Ureter (tissue), 1 donor: ENCODE measurements around the gene EXOC5. TPM values are rescaled to one million over a fixed set of nuclear protein-coding genes. Genes with fewer than 3 reads are reported as not detected.

ENCODE experiments used
- DNase-seq: peaks from one replicate; pipeline ENCODE4 v3.0.0-alpha.2; 2020; ENCODE audit warnings: low spot score
- total RNA-seq: library from RNA; stranded (reverse); gene quantifications from one replicate; pipeline ENCODE4 v1.2.4, GENCODE V29; 2023
- donor health status: DM: yes; HTN: yes; CAD: no.

Gene EXOC5
- total RNA-seq, 1 donor from 2014 or later = 63.2 TPM

DNA sequence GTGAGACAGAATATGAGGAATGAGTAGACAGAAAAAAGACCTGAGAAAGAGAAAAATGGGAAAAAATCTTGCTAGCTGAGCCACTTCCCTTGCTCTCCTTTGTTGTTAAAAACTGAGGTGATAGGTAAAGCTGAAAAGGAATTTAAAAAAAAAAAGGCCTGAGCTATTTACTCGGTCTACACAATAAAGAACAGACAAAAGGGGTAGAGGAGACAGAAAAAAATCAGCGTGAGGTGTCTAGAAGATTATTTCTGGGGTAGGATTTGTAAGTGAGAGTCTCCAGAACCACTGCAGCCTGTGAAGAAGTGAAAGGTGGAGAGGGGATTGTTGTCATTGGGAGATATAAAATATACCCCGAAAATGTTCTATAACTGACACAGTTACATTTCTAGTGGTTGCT is 98.8 kb downstream of the EXOC5 start:
- DNase-seq = no peak

DNA sequence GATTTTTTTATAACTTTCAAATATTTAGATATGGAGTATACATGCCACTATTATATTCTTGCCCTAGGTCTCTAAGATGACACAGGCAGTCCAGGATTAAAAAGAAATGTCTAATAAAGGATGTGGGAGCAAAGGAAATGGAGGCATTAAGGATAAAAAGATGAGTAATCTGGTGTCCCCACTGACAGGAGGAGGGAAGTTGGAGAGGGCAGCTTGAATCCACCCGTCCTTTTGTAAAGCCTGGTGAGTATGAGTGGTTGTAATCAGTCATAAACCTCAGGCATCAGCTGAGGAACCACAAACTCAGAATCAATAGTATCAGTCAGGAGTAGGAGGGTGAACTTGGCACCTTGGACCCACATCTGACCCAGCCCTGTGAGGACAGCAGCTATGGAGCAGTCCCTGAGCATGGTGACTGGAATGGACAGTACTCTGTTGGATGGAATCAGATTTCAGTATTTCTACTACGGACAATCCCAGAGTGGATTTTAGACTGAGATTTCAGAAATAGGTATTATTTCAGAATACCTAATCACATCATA is 100.5 kb downstream of the EXOC5 start:
- DNase-seq = no peak

DNA sequence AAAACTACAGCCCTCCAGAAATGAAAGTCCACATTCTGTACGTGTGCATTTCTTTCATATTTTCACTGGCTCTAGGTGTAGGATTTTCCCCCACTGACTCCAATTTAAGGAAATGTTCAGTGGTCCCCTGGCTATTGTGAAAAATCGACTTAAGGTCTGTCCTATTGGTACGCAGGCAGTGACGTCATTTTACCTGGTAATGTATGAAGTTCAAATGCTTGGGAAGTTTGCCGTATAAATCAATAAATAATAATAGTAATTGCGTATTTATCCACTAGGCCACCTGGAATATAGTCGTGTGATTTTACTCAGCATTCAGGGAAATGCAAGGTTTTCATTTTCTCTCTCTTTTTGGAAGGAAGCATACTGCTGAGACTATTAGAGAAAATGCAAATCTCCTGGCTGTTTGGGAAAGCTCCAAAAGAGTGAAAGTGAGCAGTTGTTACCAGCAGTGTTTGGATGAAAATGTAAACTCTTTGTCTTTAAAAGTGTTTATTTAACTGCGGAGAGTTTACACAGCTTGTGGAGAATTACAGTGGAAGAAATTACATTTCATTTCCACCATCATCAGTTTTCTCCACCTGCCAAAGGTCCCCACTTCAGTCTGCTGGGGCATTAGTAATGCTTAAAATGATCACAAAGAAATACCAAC is 107.0 kb downstream of the EXOC5 start:
- no peak for DNase-seq

DNA sequence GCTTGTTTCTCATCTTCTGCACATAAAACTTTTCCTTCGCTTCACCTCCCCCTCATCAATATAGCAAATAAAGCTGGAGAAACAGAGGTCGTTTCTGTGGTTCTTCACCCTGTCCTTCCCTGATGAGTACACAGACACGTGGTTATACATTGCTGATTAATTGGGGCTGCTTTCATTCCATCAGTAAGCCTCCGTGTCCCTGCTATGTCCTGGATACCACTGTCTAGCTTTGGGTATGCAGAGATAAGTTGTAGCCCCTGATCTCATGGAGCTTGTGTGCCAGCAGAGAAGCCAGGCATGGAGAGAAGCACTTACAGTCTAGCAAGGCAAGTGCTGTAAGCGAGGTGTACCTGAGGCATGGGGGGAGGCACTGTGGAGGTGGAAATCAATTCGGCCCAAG is 108.4 kb downstream of the EXOC5 start:
- DNase-seq = no peak

DNA sequence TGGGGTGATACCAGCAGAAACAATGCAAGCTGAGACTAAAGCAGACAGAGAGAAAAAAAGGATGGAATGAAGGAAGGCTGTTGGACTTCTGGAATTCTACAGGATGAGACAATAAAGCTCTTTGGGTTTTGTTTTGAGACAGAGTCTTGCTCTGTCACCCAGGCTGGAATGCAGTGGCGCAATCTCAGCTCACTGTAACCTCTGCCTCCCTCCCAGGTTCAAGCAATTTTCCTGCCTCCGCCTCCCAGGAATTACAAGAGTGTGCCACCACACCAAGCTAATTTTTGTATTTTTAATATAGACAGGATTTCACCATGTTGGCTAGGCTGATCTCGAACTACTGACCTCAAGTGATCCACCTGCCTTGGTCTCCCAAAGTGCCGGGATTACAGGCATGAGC is 115.4 kb downstream of the EXOC5 start:
- no peak for DNase-seq

Other genes with a start within 250 kb of the EXOC5 start
- gene AP5M1, start 66 bp upstream of the EXOC5 start, total RNA-seq = 50.4 TPM
- gene NAA30, start 121.7 kb upstream of the EXOC5 start, total RNA-seq = 18.7 TPM
- 28.3 TPM for gene CCDC198, start 225.0 kb upstream of the EXOC5 start, total RNA-seq